T-helper 2 cell (primary cell): ENCODE results near the gene NOC4L.
A peak's percentile ranks its signal among the peaks of the same experiment; 100 is the strongest.
"Not testable (repeated sequence)": the region's sequence is repeated elsewhere in the genome, so short reads cannot be mapped to it uniquely, and the experiment has no call there.

Experiments used
- DNase-seq, 5 experiments: peaks; one replicate each; pipeline versions ENCODE4 v3.0.0 to v3.0.0-alpha.2; 2012 to 2022

The NOC4L gene

DNA sequence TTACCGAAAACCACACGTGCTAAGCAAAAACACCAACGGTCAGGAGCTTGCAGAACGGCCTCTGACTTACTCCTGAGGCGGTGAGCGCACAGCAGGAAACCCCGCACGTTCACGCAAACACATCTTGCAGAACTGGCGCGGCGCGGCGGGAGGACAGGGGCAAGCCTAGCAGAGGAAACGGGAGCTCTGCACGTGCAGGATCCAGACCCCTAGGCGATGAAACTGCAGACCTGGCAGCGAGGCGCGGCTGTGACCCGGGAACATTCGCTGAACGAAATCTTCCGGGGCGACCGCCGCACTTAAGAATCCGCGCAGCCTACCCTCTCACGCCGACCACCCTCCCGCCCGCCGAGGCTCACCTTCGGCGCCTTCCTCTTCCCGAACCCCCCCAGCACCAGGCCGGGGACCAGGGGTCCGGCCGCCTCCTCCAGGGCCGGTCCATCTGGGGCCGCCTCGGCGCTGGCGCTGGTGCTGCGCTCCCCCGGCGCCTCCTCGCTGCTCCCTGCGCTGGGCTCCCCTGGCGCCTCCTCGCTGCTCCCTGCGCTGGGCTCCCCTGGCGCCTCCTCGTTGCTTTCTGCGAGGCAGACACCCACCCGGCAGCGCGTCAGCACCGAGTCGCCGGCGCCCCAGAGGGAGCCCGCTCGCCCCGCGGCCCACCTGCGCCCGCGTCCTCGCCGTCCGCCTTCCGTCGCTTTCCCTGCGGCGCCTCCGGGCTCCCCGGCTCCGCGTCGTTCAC, 753 bp upstream of the NOC4L start:
- peak in 2 of 5 experiments; percentile 28 to 43 for DNase-seq

DNA sequence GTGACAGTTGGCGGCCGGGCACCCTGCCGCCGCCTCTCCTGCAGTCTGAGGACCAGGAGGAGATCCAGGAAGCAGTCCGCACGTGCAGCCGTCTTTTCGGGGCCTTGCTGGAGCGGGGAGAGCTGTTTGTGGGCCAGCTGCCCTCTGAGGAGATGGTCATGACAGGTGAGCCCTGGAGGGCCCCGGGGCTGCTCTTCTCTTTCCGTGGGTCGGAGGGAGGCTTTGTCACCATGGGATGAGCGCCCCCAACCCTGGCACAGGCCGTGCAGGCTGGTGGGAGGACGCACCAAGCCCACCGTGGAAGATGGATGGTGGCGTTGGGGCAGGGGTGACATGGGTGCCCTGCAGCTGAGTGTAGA, 532 bp downstream of the NOC4L start:
- no peak for DNase-seq

DNA sequence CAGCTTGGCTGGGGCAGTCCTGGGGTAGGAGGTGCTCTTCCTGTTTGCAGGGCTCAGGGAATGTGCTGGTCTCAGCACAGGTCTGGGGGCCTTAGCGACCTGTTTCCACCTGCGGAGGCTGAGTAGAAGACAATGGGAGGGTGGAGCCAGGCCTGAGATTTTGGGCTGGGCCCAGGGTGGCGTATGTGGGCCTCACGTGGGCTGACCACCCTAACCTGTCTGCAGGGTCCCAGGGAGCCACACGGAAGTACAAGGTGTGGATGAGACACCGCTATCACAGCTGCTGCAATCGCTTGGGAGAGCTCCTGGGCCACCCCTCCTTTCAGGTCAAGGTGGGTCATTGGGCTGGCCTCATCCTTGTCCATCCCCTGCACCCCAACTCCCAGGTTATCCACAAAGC, 1.1 kb downstream of the NOC4L start:
- DNase-seq, result no peak

DNA sequence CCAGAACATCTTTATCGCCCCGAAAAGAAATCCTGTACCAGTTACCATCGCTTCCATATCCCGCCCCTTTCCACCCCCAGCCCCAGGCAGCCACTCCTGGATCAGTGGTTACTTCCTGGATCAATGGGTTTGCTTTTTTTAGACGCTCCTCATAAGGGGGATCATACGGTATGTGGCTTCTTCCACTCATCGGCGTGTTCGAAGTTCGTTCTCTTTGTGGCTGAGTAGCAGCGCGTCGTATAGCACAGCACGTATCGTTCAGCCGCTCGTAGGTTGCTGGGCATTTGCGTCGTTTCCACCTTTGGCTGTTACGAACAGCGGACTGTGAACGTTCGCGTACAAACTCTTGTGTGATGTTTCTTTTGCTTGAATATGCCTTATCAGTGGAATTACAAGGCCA, 1.8 kb downstream of the NOC4L start:
- no peak for DNase-seq

DNA sequence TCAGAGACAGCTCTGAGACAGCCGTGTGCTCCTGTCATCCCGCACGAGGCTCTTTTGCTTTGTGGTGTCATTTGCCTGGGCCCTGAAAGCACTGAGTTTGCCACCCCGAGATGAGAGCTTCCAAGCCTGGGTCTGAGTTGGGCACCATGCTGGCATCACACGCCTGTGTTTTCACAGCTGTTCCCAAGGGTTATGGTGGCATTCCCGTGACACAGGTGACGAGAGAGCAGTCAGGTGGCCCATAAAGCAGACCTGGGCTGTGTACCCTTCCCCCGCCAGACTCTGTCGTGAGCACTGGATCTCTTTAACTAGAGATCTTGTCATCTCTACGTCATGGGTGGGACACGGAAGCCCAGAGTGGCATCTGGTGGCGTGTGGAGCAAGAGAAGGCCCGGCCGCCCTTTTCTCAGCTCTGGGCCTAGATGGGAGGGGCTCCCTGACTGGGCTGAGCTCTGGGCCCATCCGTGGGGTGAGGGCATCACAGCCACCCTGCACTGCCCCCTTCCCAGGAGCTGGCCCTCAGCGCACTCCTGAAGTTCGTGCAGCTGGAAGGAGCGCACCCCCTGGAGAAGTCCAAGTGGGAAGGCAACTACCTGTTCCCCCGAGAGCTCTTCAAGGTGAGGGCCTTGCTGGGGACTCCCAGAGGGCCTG, 2.6 kb downstream of the NOC4L start:
- DNase-seq, result no peak

DNA sequence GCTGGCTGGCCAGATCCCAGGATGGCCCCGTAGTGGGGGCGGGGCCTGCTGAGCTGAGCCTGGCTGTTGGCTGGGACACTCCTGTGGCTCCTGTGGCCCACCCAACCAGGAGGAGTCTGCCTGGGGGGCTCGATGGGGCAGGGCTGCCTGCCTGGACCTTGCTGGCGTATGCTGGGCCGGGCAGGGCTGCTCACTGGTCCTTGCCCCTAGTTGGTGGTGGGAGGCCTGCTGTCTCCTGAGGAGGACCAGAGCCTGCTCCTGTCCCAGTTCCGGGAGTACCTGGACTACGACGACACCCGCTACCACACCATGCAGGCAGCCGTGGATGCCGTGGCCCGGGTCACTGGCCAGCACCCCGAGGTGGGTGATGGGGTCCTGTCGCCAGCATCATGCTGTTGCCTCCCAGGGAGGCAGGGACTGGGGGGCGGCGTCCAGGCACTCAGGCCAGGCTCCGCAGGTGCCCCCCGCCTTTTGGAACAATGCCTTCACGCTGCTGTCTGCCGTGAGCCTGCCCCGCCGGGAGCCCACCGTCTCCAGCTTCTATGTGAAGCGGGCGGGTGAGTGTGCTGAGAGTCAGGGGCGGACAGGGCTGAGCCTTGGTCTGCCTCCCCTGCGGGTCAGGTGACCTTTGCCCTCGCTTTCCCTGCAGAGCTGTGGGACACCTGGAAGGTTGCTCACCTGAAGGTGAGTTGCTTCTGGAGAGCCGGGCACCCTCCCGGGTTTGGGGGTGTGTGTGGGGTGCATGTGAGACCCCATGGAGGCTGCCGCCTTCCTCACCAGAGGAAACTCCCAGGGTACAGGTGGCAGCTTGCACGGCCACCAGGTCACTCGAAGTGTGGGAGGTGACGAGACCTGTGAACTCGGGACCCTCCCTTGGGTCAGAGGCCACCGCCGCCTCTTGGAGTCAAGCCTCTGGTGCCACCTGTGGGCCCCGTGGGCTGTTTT, 3.4 kb downstream of the NOC4L start:
- no peak for DNase-seq

DNA sequence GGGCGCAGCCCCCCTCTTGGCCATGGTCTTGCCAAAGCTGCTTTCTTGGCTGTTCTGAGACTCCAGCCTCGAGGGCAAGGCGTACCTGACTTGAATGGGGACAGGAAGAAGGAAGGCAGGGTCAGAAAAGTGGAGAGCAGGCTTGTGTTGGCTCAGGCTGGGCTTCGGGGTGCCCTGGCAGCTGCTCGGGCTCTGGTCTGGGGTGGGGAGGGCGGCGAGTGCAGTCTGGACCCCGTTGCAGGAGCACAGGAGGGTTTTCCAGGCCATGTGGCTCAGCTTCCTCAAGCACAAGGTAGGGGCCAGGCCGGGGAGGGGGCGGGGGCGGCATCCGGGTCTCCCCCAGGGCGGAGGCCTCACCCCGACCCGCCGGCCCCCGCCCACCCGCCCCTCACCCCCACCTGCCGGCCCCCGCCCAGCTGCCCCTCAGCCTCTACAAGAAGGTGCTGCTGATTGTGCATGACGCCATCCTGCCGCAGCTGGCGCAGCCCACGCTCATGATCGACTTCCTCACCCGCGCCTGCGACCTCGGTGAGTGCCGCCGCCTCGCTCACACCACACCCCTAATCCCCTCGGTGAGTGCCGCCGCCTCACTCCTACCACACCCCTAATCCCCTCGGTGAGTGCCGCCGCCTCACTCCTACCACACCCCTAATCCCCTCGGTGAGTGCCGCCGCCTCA, 4.2 kb downstream of the NOC4L start:
- no peak for DNase-seq

DNA sequence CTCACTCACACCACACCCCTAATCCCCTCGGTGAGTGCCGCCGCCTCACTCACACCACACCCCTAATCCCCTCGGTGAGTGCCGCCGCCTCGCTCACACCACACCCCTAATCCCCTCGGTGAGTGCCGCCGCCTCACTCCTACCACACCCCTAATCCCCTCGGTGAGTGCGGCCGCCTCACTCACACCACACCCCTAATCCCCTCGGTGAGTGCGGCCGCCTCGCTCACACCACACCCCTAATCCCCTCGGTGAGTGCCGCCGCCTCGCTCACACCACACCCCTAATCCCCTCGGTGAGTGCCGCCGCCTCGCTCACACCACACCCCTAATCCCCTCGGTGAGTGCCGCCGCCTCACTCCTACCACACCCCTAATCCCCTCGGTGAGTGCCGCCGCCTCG, 5.3 kb downstream of the NOC4L start:
- DNase-seq, result not testable (repeated sequence)

DNA sequence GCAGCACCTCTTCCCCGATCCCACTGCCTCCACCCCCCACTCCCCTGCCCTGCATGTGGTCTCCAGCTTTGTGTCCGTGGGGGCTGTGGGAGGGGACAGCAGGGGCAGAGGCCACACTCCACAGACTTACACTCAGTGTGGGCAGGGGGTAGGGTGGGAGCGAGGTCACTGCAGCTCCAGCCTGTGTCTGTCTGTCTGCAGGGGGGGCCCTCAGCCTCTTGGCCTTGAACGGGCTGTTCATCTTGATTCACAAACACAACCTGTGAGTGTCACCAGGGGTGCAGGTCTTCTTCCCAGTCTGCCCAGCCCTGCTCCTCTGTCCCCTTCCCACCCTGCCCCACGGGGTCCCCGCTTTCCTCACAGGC, 6.5 kb downstream of the NOC4L start:
- DNase-seq, result peak in 1 of 5 experiments; percentile 3

DNA sequence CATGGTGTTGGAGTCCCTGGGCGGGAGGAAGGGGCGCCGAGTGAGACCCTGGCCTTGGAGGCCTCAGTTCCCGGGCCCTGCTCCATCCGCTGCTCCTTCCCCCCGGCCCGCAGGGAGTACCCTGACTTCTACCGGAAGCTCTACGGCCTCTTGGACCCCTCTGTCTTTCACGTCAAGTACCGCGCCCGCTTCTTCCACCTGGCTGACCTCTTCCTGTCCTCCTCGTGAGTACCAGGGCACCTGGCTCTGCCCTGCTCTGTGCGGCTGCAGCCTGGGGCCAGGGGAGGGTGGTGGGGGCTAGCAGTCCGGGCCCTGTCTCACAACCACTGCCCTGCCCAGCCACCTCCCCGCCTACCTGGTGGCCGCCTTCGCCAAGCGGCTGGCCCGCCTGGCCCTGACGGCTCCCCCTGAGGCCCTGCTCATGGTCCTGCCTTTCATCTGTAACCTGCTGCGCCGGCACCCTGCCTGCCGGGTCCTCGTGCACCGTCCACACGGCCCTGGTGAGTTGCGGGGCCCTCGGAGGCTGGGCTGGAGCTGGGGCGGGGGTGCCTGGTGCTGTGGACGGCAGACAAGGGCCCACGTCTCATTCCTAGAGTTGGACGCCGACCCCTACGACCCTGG, 7.0 kb downstream of the NOC4L start:
- DNase-seq, result peak in 2 of 5 experiments; percentile 2 to 6

DNA sequence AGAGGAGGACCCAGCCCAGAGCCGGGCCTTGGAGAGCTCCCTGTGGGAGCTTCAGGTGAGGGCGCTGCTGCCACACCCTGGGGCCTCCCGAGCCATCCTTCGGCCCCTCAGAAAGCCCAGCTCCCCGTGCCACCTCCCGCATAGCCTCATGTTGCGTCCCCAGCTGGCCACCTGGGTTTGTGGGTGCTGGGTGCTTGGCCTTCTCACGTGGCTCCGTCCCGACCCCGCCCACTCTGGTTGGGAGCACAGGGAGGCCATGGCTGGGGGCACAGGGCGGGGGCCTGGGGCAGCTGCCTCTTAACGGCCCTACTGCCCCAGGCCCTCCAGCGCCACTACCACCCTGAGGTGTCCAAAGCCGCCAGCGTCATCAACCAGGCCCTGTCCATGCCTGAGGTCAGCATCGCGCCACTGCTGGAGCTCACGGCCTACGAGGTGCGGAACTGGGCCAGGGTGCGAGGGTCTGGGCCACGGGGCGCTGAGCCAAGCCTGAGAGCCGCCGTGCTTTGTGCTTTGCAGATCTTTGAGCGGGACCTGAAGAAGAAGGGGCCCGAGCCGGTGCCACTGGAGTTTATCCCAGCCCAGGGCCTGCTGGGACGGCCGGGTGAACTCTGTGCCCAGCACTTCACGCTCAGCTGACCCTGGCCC, 7.6 kb downstream of the NOC4L start:
- DNase-seq, result peak in 2 of 5 experiments; percentile 3 to 7

DNA sequence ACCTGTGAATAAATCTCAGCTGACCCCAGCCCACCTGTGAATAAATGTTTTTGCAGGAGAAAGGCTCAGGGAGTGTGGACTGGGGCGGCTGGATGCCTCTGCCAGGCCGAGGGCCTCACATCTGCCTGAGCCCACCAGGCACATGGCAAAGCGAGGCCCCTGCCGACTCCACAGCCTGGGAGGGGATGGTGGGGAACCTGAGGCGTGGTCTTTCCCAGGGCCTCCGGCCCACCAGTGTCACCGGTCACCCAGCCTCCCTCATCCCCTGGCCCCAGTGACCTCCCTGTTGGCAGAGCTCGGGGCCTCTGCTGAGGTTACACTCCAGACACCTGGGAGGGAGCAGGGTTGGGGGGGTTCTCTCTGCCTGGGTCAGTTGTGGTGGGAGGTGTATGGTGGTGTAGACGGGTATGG, 8.2 kb downstream of the NOC4L start:
- DNase-seq, result peak in 2 of 5 experiments; percentile 2 to 5

DNA sequence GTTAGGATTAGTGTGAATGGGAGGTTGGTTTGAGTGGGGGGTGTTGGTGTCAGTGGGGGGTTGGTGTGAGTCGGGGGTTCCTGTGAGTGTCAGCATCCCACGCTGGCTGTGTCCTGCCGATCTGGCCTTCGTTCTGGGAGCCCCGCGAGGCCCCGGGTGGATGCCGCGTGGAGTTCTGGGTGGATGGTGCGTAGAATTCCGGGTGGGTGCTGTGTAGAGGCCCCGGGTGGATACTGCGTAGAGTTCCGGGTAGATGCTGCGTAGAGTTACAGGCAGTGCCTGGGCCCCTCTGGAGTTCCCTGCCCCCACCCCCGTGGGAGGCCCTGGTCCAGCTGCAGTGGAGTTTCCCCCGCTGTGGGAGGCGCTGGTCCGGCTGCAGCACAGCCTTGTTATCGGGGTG, 8.7 kb downstream of the NOC4L start:
- peak in 1 of 5 experiments; percentile 3 for DNase-seq

DNA sequence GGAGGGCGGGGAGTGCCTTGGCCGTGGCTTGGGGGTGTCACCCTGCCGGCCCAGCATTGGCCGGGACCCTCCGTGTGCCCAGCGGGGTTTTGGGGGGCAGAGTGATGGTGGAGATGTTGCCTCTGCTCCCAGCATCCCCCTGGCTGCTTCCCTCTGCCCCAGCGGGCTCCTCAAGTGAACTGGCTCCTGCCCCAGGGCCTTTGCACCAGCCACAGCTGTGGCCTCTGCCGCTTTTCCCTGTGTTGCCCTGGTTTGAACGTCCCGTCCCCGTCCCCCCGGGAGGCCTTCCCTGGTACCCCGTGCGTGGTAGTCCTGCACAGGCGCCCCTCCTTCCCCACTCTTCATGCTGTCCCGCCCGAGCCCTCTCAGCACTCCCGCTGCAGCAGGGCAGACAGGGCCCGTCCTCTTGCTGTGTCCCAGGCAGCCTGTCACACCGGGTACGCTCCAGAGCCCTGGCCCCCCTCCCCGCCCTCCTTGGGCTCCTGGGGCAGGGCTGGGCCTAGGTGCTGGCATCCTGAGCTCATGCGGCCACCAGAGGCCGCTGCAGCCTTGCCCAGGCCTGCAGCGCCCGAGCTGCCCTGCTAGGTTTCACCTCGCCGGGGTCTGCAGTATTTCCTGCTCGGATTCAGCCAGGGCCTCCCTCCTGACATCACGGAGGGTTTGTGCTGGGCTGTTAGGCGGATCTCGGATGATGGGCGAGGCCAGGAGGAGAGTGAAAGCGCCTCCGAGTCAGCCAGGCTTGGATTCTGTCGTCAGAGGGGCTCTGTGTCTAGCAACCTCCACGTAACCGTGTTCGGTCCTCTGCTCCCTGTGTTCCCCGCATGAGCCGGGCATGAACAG, 9.5 kb downstream of the NOC4L start:
- peak; percentile 44 to 80 (median 58) for DNase-seq

DNA sequence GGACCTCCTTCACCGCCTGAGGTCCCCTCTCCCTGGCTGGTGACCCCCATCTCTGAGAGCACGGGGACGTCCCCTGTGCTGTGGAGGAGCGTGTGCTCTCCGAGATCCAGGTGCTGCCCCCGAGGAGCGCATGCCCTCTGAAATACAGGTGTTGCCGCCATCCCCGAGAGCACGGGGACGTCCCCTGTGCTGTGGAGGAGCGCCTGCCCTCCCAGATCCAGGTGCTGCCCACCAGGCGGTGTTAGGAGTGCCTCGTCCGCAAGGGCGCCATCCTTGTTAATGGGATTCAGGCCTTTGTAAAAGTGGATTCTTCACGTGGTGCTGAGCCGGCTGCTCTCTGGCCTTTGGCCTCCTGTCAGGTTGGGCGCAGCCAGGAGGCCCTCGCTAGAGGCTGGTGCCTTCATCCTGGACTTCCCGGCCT, 10.1 kb downstream of the NOC4L start:
- DNase-seq, result no peak

DNA sequence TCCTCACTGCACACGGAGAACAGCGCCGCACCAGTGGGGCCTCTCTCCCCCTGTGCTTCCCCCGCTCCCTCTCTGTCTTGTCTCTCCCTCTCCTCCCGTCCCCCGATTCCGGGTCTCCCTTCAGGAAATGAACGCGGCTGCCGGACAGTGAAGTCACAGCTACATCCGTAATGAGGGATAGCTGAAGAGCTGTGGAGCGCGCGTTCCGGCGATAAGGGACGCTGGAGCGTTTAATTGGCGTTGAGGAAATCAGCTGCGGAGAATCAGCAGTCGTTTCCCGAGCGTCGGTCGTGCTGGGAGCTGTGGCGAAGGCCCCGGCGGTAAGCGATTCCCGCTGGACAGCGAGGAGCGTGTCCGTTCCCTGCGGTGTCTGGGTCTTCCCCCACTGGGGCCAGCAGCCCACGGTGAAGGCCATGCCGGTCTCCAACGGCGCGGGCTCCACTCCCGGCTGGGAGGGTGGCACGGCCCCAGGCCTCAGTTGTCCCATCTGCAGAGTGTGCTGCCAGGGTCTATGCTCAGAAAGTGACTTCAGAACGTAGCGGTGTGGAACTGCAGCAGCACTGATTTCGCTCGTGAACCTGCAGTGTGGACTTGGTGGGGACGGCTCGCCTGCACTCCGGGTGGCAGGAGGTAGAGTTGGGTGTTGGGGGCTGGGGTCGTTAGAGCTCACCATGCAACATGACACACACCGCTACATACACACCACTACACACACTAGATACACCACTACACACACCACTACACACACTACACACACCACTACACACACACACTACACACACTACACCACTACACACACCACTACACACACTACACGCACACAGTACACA, 10.9 kb downstream of the NOC4L start:
- DNase-seq, result peak in 2 of 5 experiments; percentile 9 to 53

DNA sequence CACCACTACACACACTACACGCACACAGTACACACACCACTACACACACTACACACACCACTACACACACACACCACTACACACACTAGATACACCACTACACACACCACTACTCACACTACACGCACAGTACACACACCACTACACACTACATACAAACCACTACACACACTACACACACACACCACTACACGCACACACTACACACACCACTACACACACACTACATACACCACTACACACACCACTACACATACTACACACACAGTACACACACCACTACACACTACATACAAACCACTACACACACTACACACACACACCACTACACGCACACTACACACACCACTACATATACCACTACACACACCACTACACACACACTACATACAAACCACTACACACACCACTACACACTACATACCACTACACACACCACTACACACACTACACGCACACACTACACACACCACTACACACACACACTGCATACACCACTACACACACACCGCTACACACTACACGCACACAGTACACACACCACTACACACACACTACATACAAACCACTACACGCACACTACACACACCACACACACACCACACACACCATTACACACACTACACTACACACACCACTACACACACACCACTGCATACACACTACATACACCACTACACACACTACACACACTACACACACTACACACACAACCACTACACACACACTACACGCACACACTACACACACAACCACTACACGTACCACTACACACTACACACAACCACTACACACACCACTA, 11.7 kb downstream of the NOC4L start:
- no peak for DNase-seq

DNA sequence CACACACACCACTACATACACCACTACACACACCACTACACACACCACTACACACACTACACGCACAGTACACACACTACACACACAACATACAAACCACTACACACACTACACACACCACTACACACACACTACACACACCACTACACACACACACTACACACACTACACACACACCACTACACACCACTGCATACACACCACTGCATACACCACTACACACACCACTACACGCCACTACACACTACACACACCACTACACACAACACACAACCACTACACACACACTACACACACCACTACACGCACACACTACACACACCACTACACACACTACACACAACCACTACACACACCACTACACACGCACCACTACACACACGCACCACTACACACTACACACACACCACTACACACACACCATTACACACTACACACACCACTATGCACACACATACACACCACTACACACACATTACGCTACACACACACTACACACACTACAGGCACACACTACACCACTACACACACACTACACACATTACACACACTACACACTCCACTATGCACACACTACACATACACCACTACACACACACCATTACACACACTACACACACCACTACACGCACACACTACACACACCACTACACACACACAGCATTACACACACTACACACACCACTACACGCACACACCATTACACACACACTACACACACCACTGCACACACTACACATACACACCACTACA, 12.5 kb downstream of the NOC4L start:
- no peak for DNase-seq
